Head of caudate nucleus (tissue), 42 donors: ENCODE results near the gene KRTAP10-10.
"Not testable (repeated sequence)": the region's sequence is repeated elsewhere in the genome, so short reads cannot be mapped to it uniquely, and the experiment has no call there.

Source experiments
- DNase-seq, 42 donors: peaks; one replicate each; pipeline versions ENCODE4 v3.0.0 to v3.0.0-alpha.2; 2020 to 2021; ENCODE audit warnings: mixed read lengths in 7 of 42
- intact Hi-C: fragments of 100-400 bp; cut with DNase I; formaldehyde crosslinking; loops from one replicate; pipeline ENCODE4 v1.15.0; 2022

KRTAP10-10 gene

DNA sequence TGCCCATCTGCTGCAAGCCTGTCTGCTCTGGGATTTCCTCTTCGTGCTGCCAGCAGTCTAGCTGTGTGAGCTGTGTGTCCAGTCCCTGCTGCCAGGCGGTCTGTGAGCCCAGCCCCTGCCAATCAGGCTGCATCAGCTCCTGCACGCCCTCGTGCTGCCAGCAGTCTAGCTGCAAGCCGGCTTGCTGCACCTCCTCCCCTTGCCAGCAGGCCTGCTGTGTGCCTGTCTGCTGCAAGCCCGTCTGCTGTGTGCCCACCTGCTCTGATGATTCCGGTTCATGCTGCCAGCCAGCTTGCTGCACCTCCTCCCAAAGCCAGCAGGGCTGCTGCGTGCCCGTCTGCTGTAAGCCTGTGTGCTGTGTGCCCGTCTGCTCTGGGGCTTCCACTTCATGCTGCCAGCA lies 36.1 kb upstream of the KRTAP10-10 start:
- DNase-seq, intact Hi-C loops: not testable (repeated sequence)

DNA sequence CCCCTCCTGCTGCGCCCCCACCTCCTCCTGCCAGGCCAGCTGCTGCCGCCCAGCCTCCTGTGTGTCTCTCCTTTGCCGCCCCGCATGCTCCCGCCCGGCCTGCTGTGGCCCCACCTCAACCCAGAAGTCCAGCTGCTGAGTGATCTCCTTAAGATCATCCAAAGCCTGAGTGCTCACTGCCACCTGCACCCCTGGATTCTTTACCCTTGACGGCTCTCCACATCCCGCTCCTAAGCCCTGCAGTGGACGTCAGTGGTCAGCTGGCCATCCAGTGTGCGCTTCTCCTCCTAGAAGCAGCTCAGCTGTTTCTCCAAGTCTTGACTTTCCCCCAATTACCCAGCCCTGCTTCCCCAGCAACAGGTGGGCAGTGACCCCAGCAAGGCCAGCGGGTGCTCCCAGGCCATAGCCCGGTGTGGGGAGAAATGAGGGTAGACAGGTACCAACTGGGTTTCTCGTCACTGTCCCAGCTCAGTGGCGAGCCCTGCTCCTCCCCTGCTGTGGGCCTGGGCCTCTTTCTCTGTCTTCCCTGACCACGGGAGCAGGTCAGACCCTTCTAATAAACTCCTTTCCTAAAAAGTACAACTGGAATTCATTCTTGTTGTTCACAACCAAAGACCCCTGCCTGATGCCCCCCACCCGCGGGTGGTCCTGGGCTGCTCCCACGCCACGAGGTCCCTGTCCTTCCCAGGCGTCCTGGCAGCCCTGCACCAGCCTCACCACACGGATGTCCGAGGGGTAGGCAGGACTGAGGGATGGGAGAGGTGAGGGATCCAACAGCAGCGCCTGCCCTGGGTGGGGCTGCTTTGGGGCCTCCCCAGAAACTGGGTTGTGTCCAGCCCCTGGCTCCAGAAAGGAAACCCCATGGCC lies 35.3 kb upstream of the KRTAP10-10 start:
- no peak for DNase-seq
- intact Hi-C loops: no loop called here

DNA sequence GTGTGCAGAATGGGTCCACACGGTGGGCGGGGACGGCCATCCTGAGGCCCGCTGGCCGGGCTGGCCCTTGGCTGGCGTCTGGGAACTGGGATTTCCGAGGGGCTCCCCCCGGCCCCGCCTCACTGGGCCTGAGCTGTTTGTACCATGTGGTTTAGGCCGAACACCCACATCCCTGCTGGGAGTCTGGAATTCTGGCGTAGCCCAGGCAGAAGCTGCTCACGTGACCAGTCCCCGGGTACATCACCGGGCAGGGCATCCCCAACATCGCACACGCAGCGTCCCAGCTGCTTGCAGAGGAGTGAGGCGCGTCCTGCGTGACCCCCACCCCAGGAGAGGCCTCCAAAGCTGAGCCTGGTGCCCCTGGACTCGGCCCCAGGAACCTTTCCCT lies 34.7 kb upstream of the KRTAP10-10 start:
- intact Hi-C loops: no loop called here
- DNase-seq: no peak

DNA sequence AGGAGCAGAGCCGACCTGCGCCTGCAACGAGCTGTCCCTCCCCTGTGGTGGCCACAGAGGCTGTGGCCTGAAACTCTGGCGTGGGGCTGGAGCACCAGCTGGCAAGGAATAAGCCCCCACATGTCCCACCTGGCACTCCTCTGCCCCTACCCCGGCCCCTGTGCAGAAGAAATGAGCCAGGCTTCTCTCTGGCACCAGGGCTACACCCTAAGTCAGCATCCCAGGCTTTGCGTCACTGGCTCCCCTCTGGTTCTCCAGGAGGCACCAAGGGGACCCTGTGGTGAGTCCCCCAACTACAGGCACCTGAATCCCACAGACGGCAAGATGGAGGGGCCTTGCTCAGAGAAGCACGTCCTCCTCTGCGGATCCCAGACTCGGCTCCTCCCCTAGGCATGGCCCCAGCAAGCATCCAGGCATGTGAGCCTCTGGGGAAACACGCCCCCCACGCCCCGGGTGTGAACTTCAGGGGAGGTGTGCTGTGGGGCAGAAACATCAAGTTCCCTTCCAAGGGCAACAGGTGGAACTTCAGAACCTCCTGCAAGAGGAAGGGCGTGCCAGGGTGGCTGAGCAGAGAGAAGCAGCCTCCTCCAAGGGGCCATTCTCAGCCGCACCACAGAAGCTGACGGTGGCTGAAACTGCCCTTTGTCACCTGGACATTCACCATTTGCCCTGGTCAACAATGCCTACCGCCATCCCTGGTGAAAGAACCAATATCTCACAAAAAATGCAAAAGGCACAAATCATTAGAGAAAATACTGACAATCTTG lies 33.9 kb upstream of the KRTAP10-10 start:
- DNase-seq: no peak
- intact Hi-C loops: no loop called here

DNA sequence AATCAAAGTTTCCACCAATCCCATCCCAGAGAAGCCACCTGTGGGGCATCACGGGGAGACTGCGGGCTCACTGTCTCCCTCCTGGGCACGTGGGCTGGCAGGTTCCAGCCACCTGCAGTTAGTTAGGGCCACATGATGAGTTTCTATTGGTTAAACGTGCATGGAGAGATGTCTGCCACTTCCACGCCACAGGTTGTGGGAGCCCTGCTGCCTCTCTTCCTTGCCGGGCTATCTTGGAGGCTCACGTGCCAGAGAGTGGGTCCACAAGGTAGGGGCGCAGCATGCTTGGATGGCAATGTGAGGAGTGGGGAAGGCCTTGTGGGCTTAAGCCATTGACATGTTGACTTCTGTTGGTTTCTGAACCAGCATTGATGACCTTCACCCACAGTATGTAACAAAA lies 33.2 kb upstream of the KRTAP10-10 start:
- intact Hi-C loops: no loop called here
- DNase-seq: no peak

DNA sequence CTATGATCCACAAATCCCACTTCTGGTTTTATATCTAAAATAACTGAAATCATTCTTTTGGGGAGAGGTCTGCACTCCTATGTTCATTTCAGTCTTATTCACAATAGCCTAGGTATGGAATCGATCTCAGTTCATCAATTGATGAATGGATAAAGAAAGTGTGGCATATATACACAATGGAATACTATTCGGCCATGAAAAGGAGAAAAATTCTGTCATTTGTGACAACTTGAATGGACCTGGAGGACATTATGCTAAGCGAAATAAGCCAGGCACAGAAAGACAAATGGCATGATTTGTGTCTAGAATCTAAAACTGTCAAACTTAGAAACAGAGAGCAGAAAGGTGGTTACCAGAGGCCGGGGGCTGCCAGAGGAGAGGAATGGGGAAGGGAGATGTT lies 30.7 kb upstream of the KRTAP10-10 start:
- intact Hi-C loops: no loop called here
- DNase-seq: no peak

DNA sequence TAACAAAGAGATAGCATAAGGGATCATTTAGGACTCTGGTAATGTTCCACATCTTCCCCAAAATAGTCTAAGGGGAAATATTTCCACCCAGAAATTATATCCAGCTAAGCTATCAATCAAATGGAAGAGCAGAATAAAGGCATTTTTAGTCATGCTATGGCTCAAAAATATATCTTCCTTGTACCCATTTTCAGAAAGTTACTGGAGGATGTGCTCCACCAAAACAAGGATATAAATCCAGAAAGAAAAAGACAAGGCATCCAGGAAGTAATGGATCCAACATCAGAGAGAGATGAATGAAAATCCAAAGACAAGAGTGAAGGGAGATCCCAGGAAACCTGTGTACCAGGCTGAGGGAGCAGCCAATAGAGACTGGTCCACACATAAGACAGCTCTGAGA lies 28.0 kb upstream of the KRTAP10-10 start:
- DNase-seq: no peak
- intact Hi-C loops: no loop called here

DNA sequence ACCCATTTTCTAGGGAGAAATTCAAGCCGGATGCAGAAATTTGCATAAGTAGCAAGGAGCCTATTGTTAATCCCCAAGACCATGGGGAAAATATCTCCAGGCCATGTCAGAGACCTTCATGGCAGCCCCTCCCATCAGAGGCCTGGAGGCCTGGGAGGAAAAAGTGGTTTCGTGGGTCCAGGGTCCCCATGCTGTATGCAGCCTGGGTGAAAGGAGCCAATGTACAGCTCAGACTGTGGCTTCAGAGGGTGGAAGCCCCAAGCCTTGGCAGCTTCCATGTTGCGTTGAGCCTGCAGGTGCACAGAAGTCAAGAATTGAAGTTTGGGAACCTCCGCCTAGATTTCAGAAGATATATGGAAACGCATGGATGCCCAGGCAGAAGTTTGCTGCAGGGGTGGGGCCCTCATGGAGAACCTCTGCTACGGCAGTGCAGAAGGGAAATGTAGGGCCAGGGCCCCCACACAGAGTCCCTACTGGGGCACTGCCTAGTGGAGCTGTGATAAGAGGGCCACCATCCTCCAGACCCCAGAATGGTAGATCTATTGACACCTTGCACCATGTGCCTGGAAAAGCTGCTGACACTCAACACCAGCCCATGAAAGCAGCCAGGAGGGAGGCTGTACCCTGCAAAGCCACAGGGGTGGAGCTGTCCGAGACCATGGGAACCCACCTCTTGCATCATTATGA lies 26.9 kb upstream of the KRTAP10-10 start:
- DNase-seq, intact Hi-C loops: not testable (repeated sequence)

DNA sequence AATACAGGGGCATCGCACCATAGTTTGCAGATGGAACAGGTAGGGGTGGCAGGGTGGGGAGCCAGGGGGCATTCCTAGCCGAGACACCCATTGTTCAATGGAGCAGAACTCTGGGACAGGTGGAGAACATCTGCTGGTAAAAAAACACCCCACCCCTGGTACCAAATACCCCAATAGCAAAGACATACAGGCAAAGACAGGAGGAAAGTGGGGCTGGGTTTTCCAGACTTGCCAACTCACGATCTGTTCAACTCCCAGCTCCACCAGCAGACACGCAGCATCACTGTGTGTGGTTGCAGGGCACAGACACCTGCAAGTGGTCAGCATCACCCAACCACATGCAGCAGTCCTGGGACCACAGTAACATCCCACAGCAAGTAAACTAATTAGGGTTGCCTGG lies 25.6 kb upstream of the KRTAP10-10 start:
- DNase-seq: no peak
- intact Hi-C loops: no loop called here

DNA sequence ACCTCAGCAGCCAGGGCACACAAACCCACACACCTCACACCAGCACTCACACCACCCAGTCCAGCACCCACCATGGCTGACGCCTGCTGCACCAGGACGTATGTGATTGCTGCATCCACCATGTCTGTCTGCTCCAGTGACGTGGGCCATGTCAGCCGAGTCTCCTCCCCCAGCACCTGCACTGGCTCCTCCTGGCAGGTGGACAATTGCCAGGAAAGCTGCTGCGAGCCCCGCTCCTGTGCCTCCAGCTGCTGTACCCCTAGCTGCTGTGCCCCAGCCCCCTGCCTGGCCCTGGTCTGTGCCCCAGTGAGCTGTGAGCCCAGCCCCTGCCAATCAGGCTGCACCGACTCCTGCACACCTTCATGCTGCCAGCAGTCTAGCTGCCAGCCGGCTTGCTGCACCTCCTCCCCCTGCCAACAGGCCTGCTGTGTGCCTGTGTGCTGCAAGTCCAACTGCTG lies 25.1 kb upstream of the KRTAP10-10 start, which contains the start of gene KRTAP10-8:
Gene KRTAP10-8 (plus strand): TSS at position 51 of the 458 bp plus-strand sequence. CDS start 22 bp downstream, at position 73.
- DNase-seq: no peak
- intact Hi-C loops: no loop called here

DNA sequence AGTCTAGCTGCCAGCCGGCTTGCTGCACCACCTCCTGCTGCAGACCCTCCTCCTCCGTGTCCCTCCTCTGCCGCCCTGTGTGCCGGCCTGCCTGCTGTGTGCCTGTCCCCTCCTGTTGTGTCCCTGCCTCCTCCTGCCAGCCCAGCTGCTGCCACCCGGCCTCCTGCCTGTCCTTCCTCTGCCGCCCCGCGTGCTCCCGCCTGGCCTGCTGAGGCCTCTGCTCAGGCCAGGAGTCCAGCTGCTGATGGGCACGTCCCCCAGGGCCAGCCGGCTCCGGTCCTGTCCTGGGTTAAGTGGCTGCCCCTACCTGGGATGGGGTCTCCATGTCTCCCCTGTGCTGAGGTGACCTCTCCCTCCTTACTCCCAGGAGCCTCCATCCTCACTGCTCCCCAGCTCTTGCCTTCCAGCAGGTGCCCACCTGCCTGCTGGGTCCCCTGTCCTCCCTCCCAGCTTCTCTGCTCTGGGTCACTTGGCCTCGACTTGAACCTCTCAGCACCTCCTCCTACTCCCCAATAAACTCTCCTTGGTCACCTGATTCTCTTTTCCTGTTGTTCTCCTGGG lies 24.4 kb upstream of the KRTAP10-10 start:
- intact Hi-C loops: no loop called here

DNA sequence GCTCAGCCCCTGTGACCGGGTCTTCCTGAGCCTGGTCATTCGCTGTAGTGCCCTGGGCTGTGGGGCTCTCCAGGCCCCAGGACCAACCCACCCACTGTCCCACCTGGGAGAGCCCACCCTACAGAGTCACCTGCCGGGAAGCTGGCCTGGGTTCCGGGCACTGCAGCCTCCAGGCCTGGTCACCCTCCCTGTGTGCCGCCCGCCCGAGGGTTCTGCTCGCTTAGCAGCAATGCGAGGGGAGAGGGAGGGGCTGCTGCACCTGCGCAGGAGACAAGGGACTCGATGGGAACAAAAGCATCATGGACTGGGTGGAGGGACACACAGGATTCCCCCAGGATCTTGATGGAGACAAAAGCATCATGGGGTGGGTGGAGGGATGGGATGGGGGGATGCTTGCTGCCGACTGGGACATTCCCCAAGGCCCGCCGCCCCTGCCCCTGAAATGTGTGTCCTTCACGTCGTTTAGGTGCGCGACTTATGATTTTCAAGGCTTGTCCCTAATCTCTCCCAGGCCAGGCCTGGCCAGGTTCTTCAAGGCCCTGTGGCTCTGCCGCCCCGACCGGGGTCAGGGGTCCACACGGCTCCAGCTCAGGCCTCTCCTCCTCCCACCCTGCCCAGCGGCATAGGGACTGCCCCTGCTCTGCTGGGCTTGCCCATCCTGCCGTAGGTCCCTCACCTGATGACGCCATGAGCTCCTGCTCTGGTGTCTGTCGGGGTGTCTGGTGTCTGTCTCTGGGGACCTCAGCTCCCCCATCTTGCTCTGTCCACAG lies 23.6 kb upstream of the KRTAP10-10 start:
- no peak for DNase-seq
- intact Hi-C loops: no loop called here

More for the DNA sequence above, 24.4 kb upstream of the KRTAP10-10 start:
- no peak for DNase-seq

DNA sequence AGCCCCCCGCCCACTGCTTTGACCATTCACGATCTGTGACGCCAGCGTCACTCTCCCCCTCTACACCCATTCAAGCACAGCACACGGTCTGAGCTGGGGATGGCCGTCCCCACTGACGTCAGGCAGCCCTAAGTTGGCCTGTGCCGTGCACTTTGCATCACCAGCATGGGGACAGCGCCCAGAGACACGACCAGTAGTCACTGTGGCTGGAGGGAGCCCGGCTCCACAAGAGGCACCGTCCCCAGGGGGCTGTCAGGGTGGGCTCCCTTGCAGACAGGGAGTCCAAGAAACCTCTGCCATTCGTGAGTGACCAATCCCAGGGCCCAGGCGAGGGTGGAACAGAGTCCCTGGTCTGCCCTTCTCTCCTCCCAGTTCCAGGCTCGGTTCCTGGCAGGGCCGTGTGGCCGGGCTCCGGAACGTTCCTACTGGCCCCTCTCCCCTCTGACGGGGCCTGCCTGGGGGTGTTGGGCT lies 23.0 kb upstream of the KRTAP10-10 start:
- intact Hi-C loops: no loop called here
- DNase-seq: no peak

DNA sequence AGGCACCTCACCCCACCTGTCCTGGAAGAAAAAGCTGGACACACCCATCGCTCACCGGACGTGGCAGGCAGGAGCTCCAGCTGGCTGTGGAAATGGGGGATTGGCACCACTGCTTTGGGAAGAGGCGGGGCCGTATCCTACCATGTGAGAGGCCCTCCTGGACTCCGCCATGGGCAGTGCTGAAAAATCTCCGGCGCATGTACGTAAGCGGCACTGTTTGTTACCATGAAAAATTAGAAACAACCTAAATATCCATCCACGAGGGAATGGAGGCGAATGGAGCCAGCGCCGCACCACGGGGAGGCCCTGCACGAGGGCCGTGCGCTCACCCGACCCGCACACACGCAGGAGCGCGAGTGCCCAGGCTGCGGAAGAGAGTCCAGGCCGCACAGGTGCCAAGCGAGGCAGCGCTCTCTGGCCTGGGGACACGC lies 22.2 kb upstream of the KRTAP10-10 start:
- intact Hi-C loops: no loop called here
- no peak for DNase-seq

DNA sequence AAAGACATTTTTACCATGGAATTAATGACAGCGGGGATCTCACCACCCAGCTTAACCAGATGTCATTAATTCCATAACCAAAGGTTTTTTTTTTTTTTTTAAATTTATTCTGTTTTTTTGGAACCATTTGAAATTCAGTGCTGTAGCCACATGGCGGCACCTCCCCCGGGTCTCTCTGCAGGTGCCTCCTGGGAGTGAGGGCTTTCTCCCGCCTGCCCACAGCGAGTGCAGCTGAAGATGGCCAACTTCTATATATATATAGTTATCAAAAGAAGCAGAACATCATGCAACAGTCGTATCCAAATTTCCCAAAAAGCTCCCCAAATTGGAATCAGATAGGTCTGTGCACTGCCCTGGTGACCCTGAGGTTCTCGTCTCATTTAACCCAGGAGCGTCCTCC lies 21.7 kb upstream of the KRTAP10-10 start:
- no peak for DNase-seq
- intact Hi-C loops: no loop called here

DNA sequence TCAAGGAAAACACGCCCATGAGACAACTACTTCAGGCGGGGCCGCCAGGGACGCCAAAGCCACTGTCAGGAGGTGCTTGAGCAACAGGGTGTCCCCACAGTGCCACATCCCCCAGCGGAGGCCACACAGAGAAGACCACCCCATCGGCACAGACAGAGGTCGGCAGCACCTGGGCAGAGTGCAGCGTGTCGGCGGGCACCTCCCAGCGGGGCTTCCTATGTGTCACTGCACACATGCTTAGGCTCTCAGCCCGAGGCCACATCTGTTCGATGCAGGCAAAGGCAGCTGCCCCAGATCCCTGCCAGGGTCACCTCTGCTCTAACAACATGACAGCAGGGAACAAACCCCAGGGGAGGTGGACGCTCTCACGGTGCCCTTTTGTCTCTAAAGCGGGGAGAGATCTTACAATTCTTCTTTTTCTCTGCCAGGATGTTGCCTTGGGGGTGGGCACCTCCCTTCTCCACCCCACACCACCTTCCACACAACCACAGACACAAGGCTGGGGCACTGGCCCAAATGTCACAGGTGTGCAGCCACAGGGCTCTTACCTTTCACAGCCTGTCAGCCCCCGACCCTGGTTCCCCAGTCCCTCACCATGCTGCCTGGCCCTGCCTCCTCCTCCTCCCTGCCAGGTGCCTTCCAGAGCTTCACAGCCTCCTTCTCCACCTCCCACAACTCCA lies 21.1 kb upstream of the KRTAP10-10 start:
- intact Hi-C loops: no loop called here
- DNase-seq: no peak

DNA sequence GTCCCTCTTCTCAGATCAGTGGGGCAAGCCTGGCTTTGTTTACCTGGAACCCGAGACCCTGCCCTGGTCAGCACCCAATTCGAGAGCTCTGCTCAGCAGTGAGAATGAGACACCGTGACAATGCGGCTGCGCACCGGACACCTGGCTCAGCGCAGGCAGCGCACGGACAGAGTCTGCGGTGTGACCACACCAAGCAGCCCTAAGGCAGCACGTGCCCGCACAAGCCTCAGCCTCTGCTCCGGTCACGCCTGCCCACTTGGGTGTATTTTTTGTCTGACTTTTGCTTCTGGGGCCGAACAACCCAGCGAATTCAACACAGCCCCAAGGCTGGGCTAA lies 20.6 kb upstream of the KRTAP10-10 start:
- intact Hi-C loops: no loop called here
- no peak for DNase-seq

DNA sequence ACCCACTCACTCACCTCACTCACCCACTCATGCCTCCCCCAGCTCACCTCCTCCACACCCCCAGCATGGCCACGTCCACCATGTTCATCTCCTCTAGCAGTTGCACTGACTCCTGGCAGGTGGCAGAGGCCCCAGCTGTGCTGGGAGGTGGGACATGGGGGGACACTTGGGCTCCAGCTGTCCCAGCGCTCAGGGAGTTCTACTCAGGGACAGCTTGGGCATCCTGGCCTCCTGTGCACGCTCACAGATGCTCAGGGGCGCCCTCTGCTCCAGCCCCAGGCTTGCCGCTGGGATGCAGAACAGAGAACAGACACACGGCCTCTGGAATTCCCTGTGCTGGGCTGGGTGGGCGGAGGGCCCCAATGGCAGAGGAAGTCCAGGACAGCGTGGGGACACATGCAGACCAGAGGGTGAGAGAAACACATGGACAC lies 20.1 kb upstream of the KRTAP10-10 start:
- no peak for DNase-seq
- intact Hi-C loops: no loop called here
